IMR-90 (cell line): ENCODE data around the gene NIPAL4. TPM values are rescaled to one million over a fixed set of nuclear protein-coding genes. Genes with fewer than 3 reads are reported as not detected.

Source experiments
- ATAC-seq: fragments of 200-7000 bp; cut with Tn5 transposase; 2 replicates; pipeline ENCODE4 v1.9.1; 2020; ENCODE audit warnings: low read depth, mild to moderate bottlenecking, moderate library complexity
- BruUV-seq: library from RNA; stranded (reverse); fragments of 400-500 nt; replicated peaks from 2 replicates; lab custom pipeline; 2021; lab: Mats Ljungman, UMichigan
- CTCF ChIA-PET: fragments of 300-600 bp; formaldehyde crosslinking; extraction: SDS; loops from one replicate; lab custom pipeline; 2021; ENCODE audit warnings: antibody characterized with exemption; lab: Yijun Ruan, JAX
- POLR2A ChIA-PET: fragments of 300-600 bp; sonication (Branson Sonifier 250); formaldehyde crosslinking; loops from one replicate; lab custom pipeline; 2022; ENCODE audit warnings: antibody characterized with exemption; ENCODE audit not compliant: unreplicated experiment; lab: Charles Lee
- DNase-seq: peaks from one replicate; pipeline ENCODE4 v3.0.0; 2013
- H2AFZ ChIP-seq: replicated peaks from 2 replicates; pipeline ENCODE3; 2013; ENCODE audit warnings: low read length, mild to moderate bottlenecking; ENCODE audit not compliant: poor library complexity
- H2AK5ac ChIP-seq: 2 replicates; pipeline ENCODE4 v1.6.1; 2013; ENCODE audit warnings: low read depth, low read length, inconsistent platforms
- H2AK9ac ChIP-seq: replicated peaks from 2 replicates; pipeline ENCODE3; 2013; ENCODE audit warnings: mild to moderate bottlenecking, low read depth, low read length, moderate library complexity; ENCODE audit not compliant: poor library complexity
- H2BK120ac ChIP-seq: 2 replicates; pipeline ENCODE4 v1.6.1; 2013; ENCODE audit warnings: low read depth, low read length, inconsistent platforms
- H2BK15ac ChIP-seq: 3 replicates; pipeline ENCODE4 v1.6.1; 2013; ENCODE audit warnings: low read depth, low read length, inconsistent platforms
- H2BK20ac ChIP-seq: 2 replicates; pipeline ENCODE4 v1.6.1; 2013; ENCODE audit warnings: low read depth, mild to moderate bottlenecking, inconsistent platforms, low read length, moderate library complexity
- H2BK5ac ChIP-seq: 2 replicates; pipeline ENCODE4 v1.6.1; 2013; ENCODE audit warnings: mild to moderate bottlenecking, low read depth, low read length, inconsistent platforms; ENCODE audit not compliant: poor library complexity, severe bottlenecking
- H3K14ac ChIP-seq: replicated peaks from 2 replicates; pipeline ENCODE4 v1.6.1; 2013; ENCODE audit warnings: low read depth, low read length, inconsistent platforms
- H3K18ac ChIP-seq: 2 replicates; pipeline ENCODE4 v1.6.1; 2013; ENCODE audit warnings: low read depth, low read length, control low read depth
- H3K23ac ChIP-seq: 2 replicates; pipeline ENCODE4 v1.6.1; 2013; ENCODE audit warnings: low read depth, low read length, inconsistent platforms
- H3K27ac ChIP-seq: 2 replicates; pipeline ENCODE4 v1.5.1; 2013; ENCODE audit warnings: mild to moderate bottlenecking, control low read depth, low read length; ENCODE audit not compliant: insufficient read depth
- H3K27me3 ChIP-seq: 2 replicates; pipeline ENCODE4 v1.6.1; 2013; ENCODE audit warnings: low read length; ENCODE audit not compliant: control insufficient read depth, insufficient read depth
- H3K36me3 ChIP-seq: 2 replicates; pipeline ENCODE4 v1.6.1; 2013; ENCODE audit warnings: low read length, mixed read lengths; ENCODE audit not compliant: control insufficient read depth, insufficient read depth
- H3K4ac ChIP-seq: 2 replicates; pipeline ENCODE4 v1.6.1; 2013; ENCODE audit warnings: low read depth, low read length, inconsistent platforms
- H3K4me1 ChIP-seq: 2 replicates; pipeline ENCODE4 v1.6.1; 2013; ENCODE audit warnings: low read length, mixed read lengths; ENCODE audit not compliant: control insufficient read depth, insufficient read depth
- H3K4me2 ChIP-seq: 2 replicates; pipeline ENCODE4 v1.6.1; 2013; ENCODE audit warnings: low read depth, mild to moderate bottlenecking, control low read depth, low read length, moderate library complexity
- H3K4me3 ChIP-seq: 2 replicates; pipeline ENCODE4 v1.5.1; 2013; ENCODE audit warnings: low read depth, mild to moderate bottlenecking, control low read depth, low read length, moderate library complexity; ENCODE audit not compliant: insufficient read depth
- H3K56ac ChIP-seq: 2 replicates; pipeline ENCODE4 v1.6.1; 2013; ENCODE audit warnings: low read length, inconsistent platforms; ENCODE audit not compliant: insufficient read depth; ENCODE audit errors: extremely low read depth
- H3K79me1 ChIP-seq, 2 experiments: 2 replicates each; pipeline ENCODE4 v1.6.1; 2013; ENCODE audit warnings: low read length in 2 of 2, inconsistent platforms in 1 of 2, low read depth in 1 of 2
- H3K9ac ChIP-seq: 2 replicates; pipeline ENCODE4 v1.6.1; 2013; ENCODE audit warnings: low read depth, low read length, control low read depth
- H3K9me1 ChIP-seq: 2 replicates; pipeline ENCODE4 v1.6.1; 2013; ENCODE audit warnings: low read length, inconsistent platforms; ENCODE audit not compliant: insufficient read depth
- H3K9me3 ChIP-seq: 2 replicates; pipeline ENCODE4 v1.6.1; 2013; ENCODE audit warnings: low read length; ENCODE audit not compliant: control insufficient read depth, insufficient read depth
- H4K20me1 ChIP-seq: 2 replicates; pipeline ENCODE4 v1.6.1; 2013; ENCODE audit warnings: low read length, inconsistent platforms; ENCODE audit not compliant: insufficient read depth
- H4K5ac ChIP-seq: 2 replicates; pipeline ENCODE4 v1.6.1; 2013; ENCODE audit warnings: mild to moderate bottlenecking, low read depth, low read length, control low read depth
- H4K8ac ChIP-seq, 2 experiments: 2 replicates each; pipeline ENCODE4 v1.6.1; 2013; ENCODE audit warnings: low read depth in 2 of 2, low read length in 2 of 2, control low read depth in 1 of 2, inconsistent platforms in 1 of 2
- H4K91ac ChIP-seq: 2 replicates; pipeline ENCODE4 v1.6.1; 2013; ENCODE audit warnings: low read depth, low read length, inconsistent platforms; ENCODE audit not compliant: insufficient read depth
- BHLHE40 ChIP-seq: fragments of 150-350 bp; IDR thresholded peaks from 2 replicates; pipeline ENCODE4 v1.6.1; 2016; ENCODE audit warnings: mild to moderate bottlenecking, low read depth, low read length
- CEBPB ChIP-seq: IDR thresholded peaks from 2 replicates; pipeline ENCODE4 v1.6.1; 2012; ENCODE audit warnings: low read depth, low read length, improper control_type of control experiment
- CHD1 ChIP-seq: IDR thresholded peaks from 2 replicates; pipeline ENCODE4 v1.6.1; 2012; ENCODE audit warnings: low read depth, low read length, improper control_type of control experiment
- FOS ChIP-seq: fragments of 150-350 bp; IDR thresholded peaks from 2 replicates; pipeline ENCODE4 v1.6.1; 2016; ENCODE audit warnings: low read depth, low read length
- MAFK ChIP-seq: IDR thresholded peaks from 2 replicates; pipeline ENCODE4 v1.6.1; 2012; ENCODE audit warnings: low read depth, low read length, improper control_type of control experiment
- MAZ ChIP-seq: IDR thresholded peaks from 2 replicates; pipeline ENCODE4 v1.6.1; 2012; ENCODE audit warnings: low read depth, mild to moderate bottlenecking, low read length, improper control_type of control experiment, moderate library complexity, borderline replicate concordance
- MXI1 ChIP-seq: IDR thresholded peaks from 2 replicates; pipeline ENCODE4 v1.6.1; 2012; ENCODE audit warnings: low read depth, mild to moderate bottlenecking, low read length, moderate library complexity, borderline replicate concordance
- NFE2L2 ChIP-seq: fragments of 150-350 bp; IDR thresholded peaks from 2 replicates; pipeline ENCODE4 v1.6.1; 2016; ENCODE audit warnings: low read depth, mild to moderate bottlenecking, low read length
- POLR2A ChIP-seq: IDR thresholded peaks from 2 replicates; pipeline ENCODE4 v1.6.1; 2012; ENCODE audit warnings: mild to moderate bottlenecking, low read depth, low read length
- RAD21 ChIP-seq: IDR thresholded peaks from 2 replicates; pipeline ENCODE4 v1.6.1; 2012; ENCODE audit warnings: low read length, improper control_type of control experiment
- RCOR1 ChIP-seq: IDR thresholded peaks from 2 replicates; pipeline ENCODE4 v1.6.1; 2012; ENCODE audit warnings: mild to moderate bottlenecking, low read length, improper control_type of control experiment; ENCODE audit not compliant: insufficient replicate concordance
- RFX5 ChIP-seq: IDR thresholded peaks from 2 replicates; pipeline ENCODE4 v1.8.0; 2012; ENCODE audit warnings: low read depth, mild to moderate bottlenecking, low read length, moderate library complexity
- WGBS, 2 experiments: methylation state at CpG; one replicate each; pipeline versions ENCODE4 v1.1.5 to v1.1.7; 2013; ENCODE audit warnings: missing lambda C conversion rate in 2 of 2; ENCODE audit not compliant: insufficient read length in 1 of 2; ENCODE audit errors: extremely low coverage in 2 of 2; 5-methylcytosine and 5-hydroxymethylcytosine counted together
- dilution Hi-C: fragments of 300-500 bp; cut with HindIII; formaldehyde crosslinking; loops from one replicate; pipeline ENCODE4 v1.14.3; 2018; ENCODE audit warnings: low sequenced_read_pairs; ENCODE audit not compliant: unreplicated experiment
- in situ Hi-C: fragments of 300-500 bp; cut with MboI; formaldehyde crosslinking; loops from 3 replicates; pipeline ENCODE4 v1.14.3; 2019; ENCODE audit warnings: low sequenced_read_pairs, inconsistent platforms, mixed read lengths
- intact Hi-C: fragments of 100-400 bp; cut with micrococcal nuclease; formaldehyde crosslinking; loops from 2 replicates; pipeline ENCODE4 v1.10.0; 2022
- polyA plus RNA-seq, 3 experiments: library from polyadenylated mRNA; depleted of rRNA; stranded (reverse); fragments of >200 nt; gene quantifications; 2 replicates each; pipeline ENCODE4 v1.2.3, GENCODE V29; 2012; ENCODE audit warnings: low replicate concordance in 1 of 3
- total RNA-seq: library from RNA; depleted of rRNA; stranded (reverse); fragments of >200 nt; gene quantifications from 2 replicates; pipeline ENCODE4 v1.2.3, GENCODE V29; 2012
- TF ChIP-seq, protein P1 (sequence below): fragments of 150-350 bp; IDR thresholded peaks from 2 replicates; pipeline ENCODE4 v1.6.1; 2016; ENCODE audit warnings: low read depth, mild to moderate bottlenecking, low read length, moderate library complexity, borderline replicate concordance
- TF ChIP-seq, protein P2 (sequence below): conservative IDR thresholded peaks from 2 replicates; pipeline ENCODE4 v1.5.1; 2012; ENCODE audit warnings: mild to moderate bottlenecking, low read depth, low read length, improper control_type of control experiment

Gene NIPAL4
- total and polyA plus RNA-seq, 2 of the 4 experiments (the other 2 are of a cell fraction), result 0.18 to 0.39 TPM

DNA sequence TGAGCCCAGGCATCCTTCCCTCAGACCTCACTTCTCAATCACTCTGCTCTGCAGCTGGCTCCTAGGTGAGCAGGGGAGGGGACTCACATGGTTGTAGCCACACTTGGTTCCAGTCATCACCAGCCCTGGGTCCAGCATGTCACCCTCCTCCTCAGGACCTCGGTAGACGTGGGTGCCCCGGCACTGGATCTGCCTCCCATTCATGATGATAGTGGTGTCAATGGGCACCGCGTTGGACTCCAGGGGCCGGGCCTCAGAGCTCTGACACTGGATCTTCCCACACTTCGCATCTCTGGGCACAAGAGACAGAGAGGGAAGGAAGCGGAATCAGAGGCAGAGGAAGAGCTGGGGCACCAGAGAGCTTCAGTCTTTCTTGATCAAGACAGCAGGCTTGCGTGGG lies 32.9 kb downstream of the NIPAL4 start:
- Histone ChIP-seq H3K4me2 (no peak overlapping the region), H4K5ac (no peak overlapping the region), H3K36me3 (peaks cover 49% of the 10 kb centered on the region), H3K14ac (no peak overlapping the region), H3K9me1 (peaks cover 3% of the 10 kb centered on the region; the same call in 1 of the 2 replicates), H4K91ac (no peak overlapping the region), H2BK5ac (no peak overlapping the region), H2AFZ (no peak overlapping the region), H3K18ac (no peak overlapping the region), H2BK20ac (no peak overlapping the region), H4K20me1 (no peaks in the 10 kb centered on the region), H4K8ac (no peak overlapping the region), H3K27me3 (no peaks in the 10 kb centered on the region), H2BK15ac (no peak overlapping the region), H3K9ac (no peak overlapping the region), H2AK9ac (no peak overlapping the region), H2BK120ac (no peak overlapping the region), H3K23ac (no peak overlapping the region), H3K79me1 (peaks cover 11 to 23% of the 10 kb centered on the region in 2 experiments), H3K4ac (no peak overlapping the region), H2AK5ac (no peak overlapping the region), H3K4me1 (no peaks in the 10 kb centered on the region), H3K27ac (no peak overlapping the region), H3K4me3 (no peak overlapping the region), H3K9me3 (no peaks in the 10 kb centered on the region), H3K56ac (no peak overlapping the region)
- BruUV-seq, result no TSS peak
- in situ Hi-C loops (no loop called here), intact Hi-C loops (no loop called here), dilution Hi-C loops (no loop called here)
- POLR2A ChIA-PET, result no interaction called here
- CTCF ChIA-PET, result interaction anchor here (0.5 kb wide), 1 partner anchor 1460 kb away, joined by 3 read pairs; no protein-coding TSS in a partner anchor
- DNase-seq (no peak), ATAC-seq (no peak)
- TF ChIP-seq BHLHE40 (no peak), MXI1 (no peak), NFE2L2 (no peak), RAD21 (no peak), FOS (no peak), RFX5 (no peak), MAFK (no peak), RCOR1 (no peak), POLR2A (no peak), CEBPB (no peak), MAZ (no peak), CHD1 (no peak)
- TF ChIP-seq, protein P1, sequence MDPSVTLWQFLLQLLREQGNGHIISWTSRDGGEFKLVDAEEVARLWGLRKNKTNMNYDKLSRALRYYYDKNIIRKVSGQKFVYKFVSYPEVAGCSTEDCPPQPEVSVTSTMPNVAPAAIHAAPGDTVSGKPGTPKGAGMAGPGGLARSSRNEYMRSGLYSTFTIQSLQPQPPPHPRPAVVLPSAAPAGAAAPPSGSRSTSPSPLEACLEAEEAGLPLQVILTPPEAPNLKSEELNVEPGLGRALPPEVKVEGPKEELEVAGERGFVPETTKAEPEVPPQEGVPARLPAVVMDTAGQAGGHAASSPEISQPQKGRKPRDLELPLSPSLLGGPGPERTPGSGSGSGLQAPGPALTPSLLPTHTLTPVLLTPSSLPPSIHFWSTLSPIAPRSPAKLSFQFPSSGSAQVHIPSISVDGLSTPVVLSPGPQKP, result no peak
- TF ChIP-seq, protein P2, sequence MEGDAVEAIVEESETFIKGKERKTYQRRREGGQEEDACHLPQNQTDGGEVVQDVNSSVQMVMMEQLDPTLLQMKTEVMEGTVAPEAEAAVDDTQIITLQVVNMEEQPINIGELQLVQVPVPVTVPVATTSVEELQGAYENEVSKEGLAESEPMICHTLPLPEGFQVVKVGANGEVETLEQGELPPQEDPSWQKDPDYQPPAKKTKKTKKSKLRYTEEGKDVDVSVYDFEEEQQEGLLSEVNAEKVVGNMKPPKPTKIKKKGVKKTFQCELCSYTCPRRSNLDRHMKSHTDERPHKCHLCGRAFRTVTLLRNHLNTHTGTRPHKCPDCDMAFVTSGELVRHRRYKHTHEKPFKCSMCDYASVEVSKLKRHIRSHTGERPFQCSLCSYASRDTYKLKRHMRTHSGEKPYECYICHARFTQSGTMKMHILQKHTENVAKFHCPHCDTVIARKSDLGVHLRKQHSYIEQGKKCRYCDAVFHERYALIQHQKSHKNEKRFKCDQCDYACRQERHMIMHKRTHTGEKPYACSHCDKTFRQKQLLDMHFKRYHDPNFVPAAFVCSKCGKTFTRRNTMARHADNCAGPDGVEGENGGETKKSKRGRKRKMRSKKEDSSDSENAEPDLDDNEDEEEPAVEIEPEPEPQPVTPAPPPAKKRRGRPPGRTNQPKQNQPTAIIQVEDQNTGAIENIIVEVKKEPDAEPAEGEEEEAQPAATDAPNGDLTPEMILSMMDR, result no peak
- 100% methylated on average over 4 of the region's 9 CpGs; no CpG with 5 or more reads in 1 of the 2 experiments for WGBS, 2 experiments
